NB4 (cell line): ENCODE results near the gene KCTD15.

Experiments
- DNase-seq: peaks from one replicate; pipeline ENCODE4 v3.0.0; 2010; ENCODE audit warnings: low read depth
- H3K4me3 ChIP-seq: one replicate; pipeline ENCODE4 v1.5.1; 2011; ENCODE audit warnings: mild to moderate bottlenecking, low read depth, low read length, moderate library complexity
- MYC ChIP-seq: IDR thresholded peaks from 2 replicates; pipeline ENCODE4 v1.6.1; 2011; ENCODE audit warnings: low read depth, low read length
- POLR2A ChIP-seq: IDR thresholded peaks from 2 replicates; pipeline ENCODE4 v1.6.1; 2011; ENCODE audit warnings: mild to moderate bottlenecking; ENCODE audit not compliant: insufficient read length; ENCODE audit errors: extremely low read depth
- TF ChIP-seq, protein P1 (sequence below): IDR thresholded peaks from one replicate; pipeline ENCODE4 v1.5.1; 2012; ENCODE audit warnings: low read depth, low read length
- TF ChIP-seq, protein P2 (sequence below): IDR thresholded peaks from 2 replicates; pipeline ENCODE4 v1.6.1; 2011; ENCODE audit warnings: low read depth, low read length

The KCTD15 gene

DNA sequence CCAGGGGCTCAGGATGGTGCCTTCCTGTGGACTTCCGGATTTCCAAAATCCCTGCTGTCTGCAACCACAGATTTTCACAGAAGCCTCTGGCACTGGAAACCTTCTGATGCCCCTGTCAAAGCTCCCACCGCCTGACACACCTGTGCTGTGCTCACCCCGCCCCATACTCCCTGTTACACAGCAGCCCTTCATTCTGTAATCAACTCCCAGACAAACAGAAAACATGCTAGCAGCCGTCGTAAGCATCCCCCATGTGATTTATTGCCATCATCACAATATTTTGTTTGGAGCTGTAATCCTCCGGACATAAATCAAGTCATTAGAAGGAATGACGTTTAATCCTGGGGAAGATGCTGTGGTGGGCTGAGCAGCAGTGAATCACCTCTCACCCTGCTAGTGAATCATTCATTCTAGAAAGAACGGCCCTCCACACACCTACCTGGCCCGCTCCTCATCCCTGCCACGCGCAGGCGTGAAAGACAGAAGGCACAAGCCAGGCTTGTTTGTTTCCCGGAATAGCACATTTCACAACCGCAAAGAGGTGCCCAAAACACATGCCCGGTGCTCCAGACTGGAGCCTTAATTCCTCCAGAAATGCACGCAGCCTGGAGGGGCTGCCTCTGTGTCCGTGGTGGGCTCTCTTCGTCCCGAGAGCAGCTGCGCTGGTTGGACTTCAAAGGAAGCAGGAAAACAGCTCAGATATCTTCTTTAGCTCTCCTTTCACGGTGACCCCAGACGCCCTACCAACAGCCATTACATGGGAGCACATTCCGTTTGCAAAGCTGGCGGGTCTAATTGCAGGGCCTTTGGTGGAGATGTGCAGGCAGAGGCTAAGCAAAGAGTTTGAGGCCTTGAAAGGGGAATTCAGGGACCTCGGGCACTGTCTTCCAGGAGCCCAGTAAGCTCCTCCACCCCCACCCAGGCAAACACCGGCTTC, 41.3 kb upstream of the KCTD15 start:
- DNase-seq: no peak
- no peak overlapping the region for H3K4me3 ChIP-seq

DNA sequence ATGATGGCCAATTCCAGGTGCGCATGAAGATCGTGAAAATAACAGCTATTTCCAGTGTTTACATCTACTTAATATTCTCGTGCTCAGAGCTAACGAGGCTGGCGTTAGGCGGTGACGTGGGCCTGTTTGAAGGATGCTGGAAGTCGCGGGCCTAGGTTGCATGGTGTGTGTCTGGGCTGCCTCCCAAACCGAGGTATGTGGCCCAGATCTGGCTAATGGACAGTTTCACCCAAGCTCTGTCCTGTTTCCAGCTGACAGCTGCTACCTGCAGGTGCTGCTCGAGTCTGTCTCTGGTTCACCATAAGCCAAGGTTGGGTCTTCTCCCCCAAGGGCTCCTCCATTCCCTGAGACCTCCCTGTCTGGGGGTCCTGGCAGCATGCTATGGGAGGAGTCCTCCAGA, 40.5 kb upstream of the KCTD15 start:
- no peak overlapping the region for H3K4me3 ChIP-seq
- no peak for DNase-seq
- TF ChIP-seq, protein P1, sequence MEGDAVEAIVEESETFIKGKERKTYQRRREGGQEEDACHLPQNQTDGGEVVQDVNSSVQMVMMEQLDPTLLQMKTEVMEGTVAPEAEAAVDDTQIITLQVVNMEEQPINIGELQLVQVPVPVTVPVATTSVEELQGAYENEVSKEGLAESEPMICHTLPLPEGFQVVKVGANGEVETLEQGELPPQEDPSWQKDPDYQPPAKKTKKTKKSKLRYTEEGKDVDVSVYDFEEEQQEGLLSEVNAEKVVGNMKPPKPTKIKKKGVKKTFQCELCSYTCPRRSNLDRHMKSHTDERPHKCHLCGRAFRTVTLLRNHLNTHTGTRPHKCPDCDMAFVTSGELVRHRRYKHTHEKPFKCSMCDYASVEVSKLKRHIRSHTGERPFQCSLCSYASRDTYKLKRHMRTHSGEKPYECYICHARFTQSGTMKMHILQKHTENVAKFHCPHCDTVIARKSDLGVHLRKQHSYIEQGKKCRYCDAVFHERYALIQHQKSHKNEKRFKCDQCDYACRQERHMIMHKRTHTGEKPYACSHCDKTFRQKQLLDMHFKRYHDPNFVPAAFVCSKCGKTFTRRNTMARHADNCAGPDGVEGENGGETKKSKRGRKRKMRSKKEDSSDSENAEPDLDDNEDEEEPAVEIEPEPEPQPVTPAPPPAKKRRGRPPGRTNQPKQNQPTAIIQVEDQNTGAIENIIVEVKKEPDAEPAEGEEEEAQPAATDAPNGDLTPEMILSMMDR: no peak
- no peak for TF ChIP-seq MYC
- TF ChIP-seq, protein P2, sequence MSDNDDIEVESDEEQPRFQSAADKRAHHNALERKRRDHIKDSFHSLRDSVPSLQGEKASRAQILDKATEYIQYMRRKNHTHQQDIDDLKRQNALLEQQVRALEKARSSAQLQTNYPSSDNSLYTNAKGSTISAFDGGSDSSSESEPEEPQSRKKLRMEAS: no peak
- no peak for TF ChIP-seq POLR2A

More for the DNA sequence above, 41.3 kb upstream of the KCTD15 start:
- TF ChIP-seq, protein P2: no peak
- no peak for TF ChIP-seq POLR2A
- TF ChIP-seq, protein P1: no peak
- TF ChIP-seq MYC: no peak

DNA sequence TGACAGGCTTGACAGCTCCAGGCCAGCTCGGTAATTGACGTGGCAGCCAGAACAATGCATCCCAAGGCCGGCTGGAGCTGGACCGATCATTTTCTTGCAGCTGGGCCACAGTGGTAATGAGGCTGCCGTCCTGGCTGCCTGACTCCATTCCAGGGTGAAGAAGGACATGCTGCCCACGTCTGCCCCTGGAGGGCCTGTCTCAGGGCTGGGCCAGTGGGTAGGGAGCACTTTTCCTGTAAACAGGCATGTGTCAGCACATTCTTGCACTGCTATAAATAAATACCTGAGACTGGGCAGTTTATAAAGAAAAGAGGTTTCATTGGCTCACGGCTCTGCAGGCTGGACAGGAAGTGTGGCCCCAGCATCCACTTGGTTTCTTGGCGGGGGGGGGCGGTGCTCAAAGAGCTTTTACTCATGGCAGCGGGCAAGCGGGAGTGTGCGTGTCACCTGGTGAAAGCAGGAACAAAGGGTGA, 38.1 kb upstream of the KCTD15 start:
- no peak for TF ChIP-seq MYC
- no peak for TF ChIP-seq POLR2A
- TF ChIP-seq, protein P1: no peak
- TF ChIP-seq, protein P2: no peak

DNA sequence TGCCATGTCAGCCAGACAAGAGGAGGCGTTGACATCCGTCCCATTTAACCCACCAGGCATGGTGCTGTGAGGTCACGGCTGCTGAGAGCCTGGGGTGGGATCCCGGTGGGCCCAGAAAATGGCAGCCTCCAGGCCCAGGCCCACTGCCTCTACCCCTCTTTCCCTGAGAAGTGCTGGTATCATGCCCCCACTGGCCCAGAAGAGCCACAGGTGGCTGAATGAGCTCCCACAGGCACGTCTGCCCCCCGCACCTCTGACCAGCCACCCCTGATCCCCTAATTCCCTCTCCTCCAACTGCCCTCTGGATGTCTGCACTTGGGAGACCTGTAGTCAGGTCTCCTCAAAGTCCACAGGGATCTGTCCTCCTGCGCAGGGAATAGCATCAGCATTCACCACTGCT, 37.3 kb upstream of the KCTD15 start:
- H3K4me3 ChIP-seq: no peak overlapping the region
- TF ChIP-seq POLR2A: no peak
- TF ChIP-seq, protein P1: no peak
- TF ChIP-seq, protein P2: no peak
- no peak for TF ChIP-seq MYC
- DNase-seq: no peak

More for the DNA sequence above, 38.1 kb upstream of the KCTD15 start:
- H3K4me3 ChIP-seq: no peak overlapping the region
- no peak for DNase-seq

DNA sequence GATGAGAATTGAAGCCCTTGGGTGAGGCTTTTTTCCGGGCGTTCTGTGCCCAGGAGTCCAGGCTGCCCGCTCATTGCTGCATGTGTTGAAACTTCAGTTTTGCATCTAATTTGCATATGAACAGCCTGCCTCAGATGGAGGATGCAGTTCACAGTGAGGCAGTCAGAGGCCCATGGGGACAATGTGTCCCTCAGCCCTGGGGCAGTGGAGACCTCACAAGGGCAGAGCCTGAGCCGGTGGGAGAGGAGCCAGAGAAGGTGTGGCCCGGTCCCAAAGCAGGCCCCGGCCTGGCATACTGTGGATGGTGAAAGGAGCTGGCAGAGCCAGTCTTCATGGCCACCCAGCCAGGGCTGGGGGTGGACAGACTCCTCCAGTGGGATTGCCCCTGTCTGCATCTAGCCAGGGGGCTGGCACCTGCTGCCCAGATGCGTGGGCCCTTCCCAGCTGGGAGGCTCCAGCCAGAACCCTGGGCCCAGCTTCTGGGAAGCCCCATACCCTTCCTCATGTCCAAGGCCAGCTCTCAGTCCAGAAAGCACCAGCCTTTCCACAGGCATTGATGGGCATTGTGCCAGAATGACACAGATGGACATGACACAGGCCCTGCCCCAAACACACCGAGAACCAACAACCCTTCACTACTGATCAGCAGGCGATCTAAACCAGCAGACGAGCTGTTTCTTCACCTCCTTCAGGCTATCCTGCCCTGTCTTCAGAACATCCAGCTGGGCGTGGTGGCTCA, 32.9 kb upstream of the KCTD15 start:
- no peak for DNase-seq
- no peak for TF ChIP-seq POLR2A
- no peak for TF ChIP-seq MYC
- TF ChIP-seq, protein P2: no peak
- TF ChIP-seq, protein P1: no peak
- no peak overlapping the region for H3K4me3 ChIP-seq
